ENCODE results near the gene RHOC.

The RHOC gene

GRCh38 chr1:112716133-112716720, 9.3 kb upstream of the RHOC start:
- peak; percentile 66 to 80 for DNase-seq

GRCh38 chr1:112715264-112716053, 8.5 kb upstream of the RHOC start, which contains the start of gene PPM1J:
PPM1J (minus strand) TSS chr1:112715332; CDS start chr1:112715301, 31 bp downstream.
- peak; percentile 50 to 69 for DNase-seq

- DNase-seq = no peak
These were observed 7.7 kb upstream of the RHOC start for GRCh38 chr1:112714313-112715263.

GRCh38 chr1:112713466-112714312, 6.8 kb upstream of the RHOC start:
- no peak for DNase-seq

GRCh38 chr1:112712701-112713128, 5.8 kb upstream of the RHOC start:
- no peak for DNase-seq

GRCh38 chr1:112712191-112712590, 5.3 kb upstream of the RHOC start:
- no peak for DNase-seq

- DNase-seq = no peak
These were observed 4.7 kb upstream of the RHOC start for GRCh38 chr1:112711670-112712069.

- DNase-seq = no peak
These were observed 4.1 kb upstream of the RHOC start for GRCh38 chr1:112711041-112711440.

GRCh38 chr1:112710586-112710985, 3.7 kb upstream of the RHOC start:
- no peak for DNase-seq

- no peak for DNase-seq
These were observed 3.2 kb upstream of the RHOC start for GRCh38 chr1:112710159-112710558.

- no peak for DNase-seq
These were observed 1.6 kb upstream of the RHOC start for GRCh38 chr1:112708489-112708888.

- DNase-seq = no peak
These were observed 1.1 kb upstream of the RHOC start for GRCh38 chr1:112708002-112708448.

GRCh38 chr1:112707221-112708001, 484 bp upstream of the RHOC start:
- DNase-seq = peak; percentile 15 to 59

GRCh38 chr1:112704934-112705627, 1.8 kb downstream of the RHOC start:
- DNase-seq = peak in 1 of 2 experiments; percentile 26

- DNase-seq = no peak
These were observed 2.5 kb downstream of the RHOC start for GRCh38 chr1:112704391-112704933.

- no peak for DNase-seq
These were observed 3.2 kb downstream of the RHOC start for GRCh38 chr1:112703706-112704105.

GRCh38 chr1:112702420-112703261, 4.3 kb downstream of the RHOC start:
- DNase-seq = no peak

GRCh38 chr1:112702067-112702395, 4.9 kb downstream of the RHOC start:
- DNase-seq = no peak

GRCh38 chr1:112701227-112702066, 5.5 kb downstream of the RHOC start:
- DNase-seq = no peak
